Stimulated activated CD8-positive, alpha-beta memory T cell treated with anti-CD3 and anti-CD28 coated beads, Interleukin-15, amount 100 ng/mL, for 48 hours (primary cell): ENCODE measurements around the gene C13orf46.

Experiments
- DNase-seq, 2 donors: peaks; one replicate each; pipeline ENCODE4 v3.0.0-alpha.2; 2020; ENCODE audit warnings: low read depth in 2 of 2

C13orf46 gene

DNA sequence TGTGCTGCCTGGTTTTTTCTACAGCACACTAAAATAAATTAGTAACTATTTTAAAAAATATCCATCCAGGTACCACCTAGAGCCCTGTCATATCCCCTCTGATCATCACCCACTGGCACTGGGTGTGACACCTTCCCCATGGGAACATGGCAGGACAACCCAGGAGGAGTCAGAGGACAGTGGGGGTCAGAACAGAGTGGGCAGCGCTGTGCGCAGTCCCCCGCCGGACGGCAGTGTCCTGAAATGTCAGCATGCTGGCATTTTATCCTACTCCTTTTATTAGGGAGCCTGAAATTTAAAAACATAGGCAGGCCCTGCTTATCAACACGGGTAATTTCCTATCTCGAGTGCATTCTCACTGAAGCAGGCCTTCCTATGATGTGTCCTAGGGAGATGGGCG, 67.9 kb downstream of the C13orf46 start:
- no peak for DNase-seq

DNA sequence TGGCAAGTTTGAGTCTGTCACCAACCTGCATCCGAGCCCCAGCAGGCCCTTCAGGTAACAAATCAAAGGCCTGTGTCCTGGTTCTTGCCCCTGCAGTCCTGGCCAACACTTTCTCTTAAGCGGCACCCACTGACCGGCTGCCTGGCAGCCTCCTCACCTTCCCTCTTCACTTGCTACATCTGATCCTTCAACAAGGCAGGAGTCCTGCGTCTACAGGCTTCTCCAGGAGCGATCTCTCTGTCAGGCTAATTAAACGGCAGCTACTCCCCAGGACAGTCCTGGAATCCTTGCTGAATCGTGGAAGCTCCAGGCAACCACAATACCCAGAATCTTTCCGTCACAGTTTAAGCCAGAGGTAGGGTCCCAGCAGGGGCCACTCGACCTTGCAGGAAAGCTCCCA, 68.9 kb downstream of the C13orf46 start:
- no peak for DNase-seq

DNA sequence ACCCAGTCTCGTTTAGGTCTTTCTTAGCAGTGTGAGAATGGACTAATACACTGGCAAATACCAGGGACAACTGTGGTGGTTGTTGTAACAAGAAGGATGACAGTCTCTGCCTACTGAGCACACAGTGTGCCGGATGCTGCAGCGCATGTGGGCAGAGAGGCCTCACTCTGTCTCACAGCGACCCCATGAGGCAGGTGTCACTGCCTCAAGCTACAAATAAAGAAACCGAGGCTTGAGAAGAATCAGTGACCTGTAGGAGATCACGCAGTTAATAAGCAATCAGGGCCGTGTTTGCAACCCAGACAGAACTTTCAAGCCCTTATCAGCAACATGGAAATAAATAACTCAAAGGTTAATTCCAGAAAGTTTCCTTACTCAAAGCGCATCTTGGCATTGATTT, 69.5 kb downstream of the C13orf46 start:
- no peak for DNase-seq

DNA sequence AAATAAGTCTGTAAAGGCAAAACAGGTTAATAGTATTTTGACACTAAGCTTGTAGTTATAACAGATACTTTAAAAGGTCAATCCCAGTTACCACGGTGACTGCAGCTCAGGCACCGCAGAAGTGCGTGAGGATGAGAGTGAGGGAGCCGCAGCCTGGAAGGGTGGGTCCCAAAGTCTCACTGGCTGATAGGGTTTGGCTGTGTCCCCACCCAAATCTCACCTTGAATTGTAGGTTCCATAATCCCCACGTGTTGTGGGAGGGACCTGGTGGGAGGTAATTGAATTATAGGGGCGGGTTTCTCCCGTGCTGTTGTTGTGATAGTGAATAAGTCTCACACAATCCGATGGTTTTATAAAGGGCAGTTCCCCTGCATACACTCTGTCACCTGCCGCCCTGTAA, 70.0 kb downstream of the C13orf46 start:
- no peak for DNase-seq
